Lower leg skin (tissue), 3 donors: ENCODE measurements around the gene TMC1.

Experiments used
- CTCF ChIP-seq, 3 donors: fragments of 450-650 bp; IDR thresholded peaks; one replicate each; pipeline ENCODE4 v1.5.1; 2016; ENCODE audit warnings: antibody characterized with exemption in 3 of 3, mild to moderate bottlenecking in 3 of 3, moderate library complexity in 2 of 3
- POLR2A ChIP-seq, 2 donors: fragments of 450-650 bp; IDR thresholded peaks; one replicate each; pipeline ENCODE4 v1.6.1; 2016 to 2017; ENCODE audit warnings: antibody characterized with exemption in 2 of 2, mild to moderate bottlenecking in 1 of 2, moderate library complexity in 1 of 2

- TF ChIP-seq CTCF (IDR thresholded peaks at IDR 0.05) (no peak), POLR2A (IDR thresholded peaks at IDR 0.05) (no peak)
Measured at GRCh38 chr9:72601615-72602014, 80.2 kb downstream of the TMC1 start.
